Stomach (tissue), 4 donors: ENCODE data around the gene CCDC24.

ENCODE experiments used
- POLR2A ChIP-seq, 4 donors: fragments of 450-650 bp; IDR thresholded peaks; one replicate each; pipeline ENCODE4 v1.6.1; 2016; ENCODE audit warnings: antibody characterized with exemption in 4 of 4, control low read depth in 2 of 4, mild to moderate bottlenecking in 1 of 4, moderate library complexity in 1 of 4
- POLR2AphosphoS5 ChIP-seq, 3 donors: sonication (generic); formaldehyde crosslinking; IDR thresholded peaks; one replicate each; pipeline ENCODE4 v1.6.1; 2016; ENCODE audit warnings: antibody characterized with exemption in 3 of 3
- TF ChIP-seq, protein P1 (sequence below), 7 experiments: fragments of 450-650 bp in 4 of 7; fragments of 200-600 bp in 3 of 7; sonication (generic) in 3 of 7; IDR thresholded peaks; one replicate each; pipeline ENCODE4 v1.5.1; 2016 to 2019; ENCODE audit warnings: antibody characterized with exemption in 7 of 7, control low read depth in 2 of 7, mild to moderate bottlenecking in 1 of 7

DNA sequence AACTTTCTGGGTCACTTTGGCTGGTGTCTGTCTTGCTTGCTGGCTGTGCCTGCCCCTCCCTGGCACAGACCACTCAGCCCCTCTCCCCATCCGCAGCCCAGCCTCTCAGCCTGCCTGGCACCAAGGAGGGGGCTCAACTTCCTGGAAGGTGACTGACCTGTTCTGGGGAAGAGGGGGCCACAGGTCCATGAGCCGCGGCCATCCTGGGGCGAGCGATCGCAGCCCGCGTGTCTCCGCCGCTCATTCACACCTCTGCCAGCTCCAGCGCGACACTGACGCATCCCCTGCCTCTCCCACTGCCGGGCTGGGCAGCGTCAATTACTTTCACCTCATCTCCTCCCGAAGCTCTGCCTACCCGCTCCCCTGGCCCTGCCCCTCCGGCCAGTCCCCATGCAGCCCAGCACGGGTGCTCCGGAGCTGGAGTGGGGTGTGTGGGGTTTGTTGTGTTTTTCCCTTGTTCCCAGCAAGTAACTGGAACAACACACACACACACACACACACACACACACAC lies 25.5 kb downstream of the CCDC24 start:
- no peak for TF ChIP-seq POLR2A (IDR thresholded peaks at IDR 0.05)
- TF ChIP-seq, protein P1, sequence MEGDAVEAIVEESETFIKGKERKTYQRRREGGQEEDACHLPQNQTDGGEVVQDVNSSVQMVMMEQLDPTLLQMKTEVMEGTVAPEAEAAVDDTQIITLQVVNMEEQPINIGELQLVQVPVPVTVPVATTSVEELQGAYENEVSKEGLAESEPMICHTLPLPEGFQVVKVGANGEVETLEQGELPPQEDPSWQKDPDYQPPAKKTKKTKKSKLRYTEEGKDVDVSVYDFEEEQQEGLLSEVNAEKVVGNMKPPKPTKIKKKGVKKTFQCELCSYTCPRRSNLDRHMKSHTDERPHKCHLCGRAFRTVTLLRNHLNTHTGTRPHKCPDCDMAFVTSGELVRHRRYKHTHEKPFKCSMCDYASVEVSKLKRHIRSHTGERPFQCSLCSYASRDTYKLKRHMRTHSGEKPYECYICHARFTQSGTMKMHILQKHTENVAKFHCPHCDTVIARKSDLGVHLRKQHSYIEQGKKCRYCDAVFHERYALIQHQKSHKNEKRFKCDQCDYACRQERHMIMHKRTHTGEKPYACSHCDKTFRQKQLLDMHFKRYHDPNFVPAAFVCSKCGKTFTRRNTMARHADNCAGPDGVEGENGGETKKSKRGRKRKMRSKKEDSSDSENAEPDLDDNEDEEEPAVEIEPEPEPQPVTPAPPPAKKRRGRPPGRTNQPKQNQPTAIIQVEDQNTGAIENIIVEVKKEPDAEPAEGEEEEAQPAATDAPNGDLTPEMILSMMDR (IDR thresholded peaks at IDR 0.05): no peak
- no peak for TF ChIP-seq POLR2AphosphoS5 (IDR thresholded peaks at IDR 0.05)
